HG03175 (cell line): ENCODE measurements around the gene TMEM81.

Experiments used
- ATAC-seq: cut with Tn5 transposase; IDR thresholded peaks from one replicate; pipeline ENCODE4 v1.9.1; 2021; ENCODE audit warnings: mild to moderate bottlenecking, moderate library complexity; ENCODE audit not compliant: unreplicated experiment

Gene TMEM81

GRCh38 chr1:205038132-205038786, 46.0 kb downstream of the TMEM81 start:
- ATAC-seq: no peak

GRCh38 chr1:205037539-205037938, 46.7 kb downstream of the TMEM81 start:
- no peak for ATAC-seq
